ENCODE data around the gene ANXA4.
A peak's percentile ranks its signal among the peaks of the same experiment; 100 is the strongest.

Gene ANXA4

GRCh38 chr2:69741575-69742321 lies at the start of gene ANXA4:
TSS of gene ANXA4 (plus strand) at chr2:69742134. CDS start at chr2:69781566, 39,432 bp downstream.
- H3K4me3 ChIP-seq (ENCODE audit: low read depth, low read length): peak within 1 kb of the TSS; percentile 54

GRCh38 chr2:69692424-69692823 lies 49.5 kb upstream of the ANXA4 start:
- H3K27me3 ChIP-seq (ENCODE audit: control insufficient read depth, insufficient read depth, low read length): no peaks in the 10 kb centered on the region
- H3K4me3 ChIP-seq (ENCODE audit: low read depth, low read length): no peak overlapping the region
- no peaks in the 10 kb centered on the region for H3K4me1 ChIP-seq (ENCODE audit: control insufficient read depth, insufficient read depth, low read length)
- H3K9ac ChIP-seq (ENCODE audit: low read depth, low read length): no peak overlapping the region
- no peaks in the 10 kb centered on the region for H3K9me3 ChIP-seq (ENCODE audit: control insufficient read depth, insufficient read depth, low read length)
- no peaks in the 10 kb centered on the region for H3K36me3 ChIP-seq (ENCODE audit: control insufficient read depth, insufficient read depth, low read length)

More at GRCh38 chr2:69741575-69742321, at the start of gene ANXA4:
- H3K36me3 ChIP-seq (ENCODE audit: control insufficient read depth, insufficient read depth, low read length): no peaks in the 10 kb centered on the region
- no peaks in the 10 kb centered on the region for H3K9me3 ChIP-seq (ENCODE audit: control insufficient read depth, insufficient read depth, low read length)
- peaks cover 7% of the 10 kb centered on the region for H3K27me3 ChIP-seq (ENCODE audit: control insufficient read depth, insufficient read depth, low read length)
- H3K4me1 ChIP-seq (ENCODE audit: control insufficient read depth, insufficient read depth, low read length): peaks cover 2% of the 10 kb centered on the region
- H3K9ac ChIP-seq (ENCODE audit: low read depth, low read length): peak within 1 kb of the TSS; percentile 90

- Histone ChIP-seq H3K4me3 (ENCODE audit: low read depth, low read length) (no peak overlapping the region), H3K9ac (ENCODE audit: low read depth, low read length) (no peak overlapping the region), H3K4me1 (ENCODE audit: control insufficient read depth, insufficient read depth, low read length) (no peaks in the 10 kb centered on the region)
Observed at GRCh38 chr2:69693059-69693774, 48.7 kb upstream of the ANXA4 start.

GRCh38 chr2:69693775-69694450 lies 48.0 kb upstream of the ANXA4 start:
- no peaks in the 10 kb centered on the region for H3K9me3 ChIP-seq (ENCODE audit: control insufficient read depth, insufficient read depth, low read length)
- no peaks in the 10 kb centered on the region for H3K36me3 ChIP-seq (ENCODE audit: control insufficient read depth, insufficient read depth, low read length)
- no peaks in the 10 kb centered on the region for H3K4me1 ChIP-seq (ENCODE audit: control insufficient read depth, insufficient read depth, low read length)
- H3K27me3 ChIP-seq (ENCODE audit: control insufficient read depth, insufficient read depth, low read length): no peaks in the 10 kb centered on the region
- H3K4me3 ChIP-seq (ENCODE audit: low read depth, low read length): no peak overlapping the region
- no peak overlapping the region for H3K9ac ChIP-seq (ENCODE audit: low read depth, low read length)

More at GRCh38 chr2:69693059-69693774, 48.7 kb upstream of the ANXA4 start:
- Histone ChIP-seq H3K9me3 (ENCODE audit: control insufficient read depth, insufficient read depth, low read length) (no peaks in the 10 kb centered on the region), H3K27me3 (ENCODE audit: control insufficient read depth, insufficient read depth, low read length) (no peaks in the 10 kb centered on the region), H3K36me3 (ENCODE audit: control insufficient read depth, insufficient read depth, low read length) (no peaks in the 10 kb centered on the region)

GRCh38 chr2:69694894-69695849 lies 46.8 kb upstream of the ANXA4 start:
- Histone ChIP-seq H3K27me3 (ENCODE audit: control insufficient read depth, insufficient read depth, low read length) (no peaks in the 10 kb centered on the region), H3K9me3 (ENCODE audit: control insufficient read depth, insufficient read depth, low read length) (no peaks in the 10 kb centered on the region), H3K4me3 (ENCODE audit: low read depth, low read length) (no peak overlapping the region), H3K9ac (ENCODE audit: low read depth, low read length) (no peak overlapping the region), H3K36me3 (ENCODE audit: control insufficient read depth, insufficient read depth, low read length) (no peaks in the 10 kb centered on the region), H3K4me1 (ENCODE audit: control insufficient read depth, insufficient read depth, low read length) (no peaks in the 10 kb centered on the region)

GRCh38 chr2:69695850-69696216 lies 46.1 kb upstream of the ANXA4 start:
- H3K36me3 ChIP-seq (ENCODE audit: control insufficient read depth, insufficient read depth, low read length): no peaks in the 10 kb centered on the region
- H3K4me3 ChIP-seq (ENCODE audit: low read depth, low read length): no peak overlapping the region
- no peaks in the 10 kb centered on the region for H3K27me3 ChIP-seq (ENCODE audit: control insufficient read depth, insufficient read depth, low read length)
- H3K9me3 ChIP-seq (ENCODE audit: control insufficient read depth, insufficient read depth, low read length): no peaks in the 10 kb centered on the region
- H3K9ac ChIP-seq (ENCODE audit: low read depth, low read length): no peak overlapping the region
- no peaks in the 10 kb centered on the region for H3K4me1 ChIP-seq (ENCODE audit: control insufficient read depth, insufficient read depth, low read length)

GRCh38 chr2:69700381-69700780 lies 41.6 kb upstream of the ANXA4 start:
- no peak overlapping the region for H3K9ac ChIP-seq (ENCODE audit: low read depth, low read length)
- no peak overlapping the region for H3K4me3 ChIP-seq (ENCODE audit: low read depth, low read length)
- no peaks in the 10 kb centered on the region for H3K27me3 ChIP-seq (ENCODE audit: control insufficient read depth, insufficient read depth, low read length)
- H3K9me3 ChIP-seq (ENCODE audit: control insufficient read depth, insufficient read depth, low read length): no peaks in the 10 kb centered on the region
- no peaks in the 10 kb centered on the region for H3K36me3 ChIP-seq (ENCODE audit: control insufficient read depth, insufficient read depth, low read length)
- no peaks in the 10 kb centered on the region for H3K4me1 ChIP-seq (ENCODE audit: control insufficient read depth, insufficient read depth, low read length)

GRCh38 chr2:69701100-69701945 lies 40.6 kb upstream of the ANXA4 start:
- no peaks in the 10 kb centered on the region for H3K9me3 ChIP-seq (ENCODE audit: control insufficient read depth, insufficient read depth, low read length)
- no peaks in the 10 kb centered on the region for H3K36me3 ChIP-seq (ENCODE audit: control insufficient read depth, insufficient read depth, low read length)
- no peaks in the 10 kb centered on the region for H3K4me1 ChIP-seq (ENCODE audit: control insufficient read depth, insufficient read depth, low read length)
- no peaks in the 10 kb centered on the region for H3K27me3 ChIP-seq (ENCODE audit: control insufficient read depth, insufficient read depth, low read length)
- H3K4me3 ChIP-seq (ENCODE audit: low read depth, low read length): no peak overlapping the region
- no peak overlapping the region for H3K9ac ChIP-seq (ENCODE audit: low read depth, low read length)

GRCh38 chr2:69703189-69703588 lies 38.7 kb upstream of the ANXA4 start:
- H3K27me3 ChIP-seq (ENCODE audit: control insufficient read depth, insufficient read depth, low read length): no peaks in the 10 kb centered on the region
- H3K9ac ChIP-seq (ENCODE audit: low read depth, low read length): no peak overlapping the region
- H3K4me3 ChIP-seq (ENCODE audit: low read depth, low read length): no peak overlapping the region
- no peaks in the 10 kb centered on the region for H3K4me1 ChIP-seq (ENCODE audit: control insufficient read depth, insufficient read depth, low read length)
- no peaks in the 10 kb centered on the region for H3K36me3 ChIP-seq (ENCODE audit: control insufficient read depth, insufficient read depth, low read length)
- H3K9me3 ChIP-seq (ENCODE audit: control insufficient read depth, insufficient read depth, low read length): no peaks in the 10 kb centered on the region

GRCh38 chr2:69704446-69704845 lies 37.5 kb upstream of the ANXA4 start:
- Histone ChIP-seq H3K9ac (ENCODE audit: low read depth, low read length) (no peak overlapping the region), H3K4me1 (ENCODE audit: control insufficient read depth, insufficient read depth, low read length) (peaks cover 4% of the 10 kb centered on the region), H3K9me3 (ENCODE audit: control insufficient read depth, insufficient read depth, low read length) (no peaks in the 10 kb centered on the region), H3K36me3 (ENCODE audit: control insufficient read depth, insufficient read depth, low read length) (no peaks in the 10 kb centered on the region), H3K4me3 (ENCODE audit: low read depth, low read length) (no peak overlapping the region), H3K27me3 (ENCODE audit: control insufficient read depth, insufficient read depth, low read length) (no peaks in the 10 kb centered on the region)
